Keratinocyte (primary cell): ENCODE results near the gene LYZL1. TPM values are rescaled to one million over a fixed set of nuclear protein-coding genes. Genes with fewer than 3 reads are reported as not detected.

Source experiments
- DNase-seq: peaks from one replicate; pipeline ENCODE4 v3.0.0-alpha.2; 2011; ENCODE audit warnings: low read depth, missing footprints, low spot score
- FAIRE-seq: peaks from 2 replicates; lab custom pipeline; 2011; peaks lifted over from hg19 to GRCh38; lab: Jason Lieb, UNC
- H2AFZ ChIP-seq: 2 replicates; pipeline ENCODE4 v1.6.0; 2012; ENCODE audit warnings: low read length, control low read depth, inconsistent platforms; ENCODE audit not compliant: control insufficient read depth
- H3K27ac ChIP-seq: 2 replicates; pipeline ENCODE4 v1.5.1; 2011; ENCODE audit warnings: low read length; ENCODE audit not compliant: control insufficient read depth, insufficient read depth
- H3K27me3 ChIP-seq: 3 replicates; pipeline ENCODE4 v1.6.0; 2011; ENCODE audit warnings: low read length; ENCODE audit not compliant: control insufficient read depth, insufficient read depth; ENCODE audit errors: extremely low read depth
- H3K36me3 ChIP-seq, 2 experiments: 2 replicates in 1 of 2; 3 replicates in 1 of 2; pipeline ENCODE4 v1.5.1; 2011; ENCODE audit warnings: low read length in 2 of 2, mild to moderate bottlenecking in 1 of 2; ENCODE audit not compliant: control insufficient read depth in 2 of 2, insufficient read depth in 2 of 2; ENCODE audit errors: extremely low read depth in 1 of 2
- H3K4me1 ChIP-seq: 3 replicates; pipeline ENCODE4 v1.5.1; 2011; ENCODE audit warnings: low read length; ENCODE audit not compliant: control insufficient read depth, insufficient read depth; ENCODE audit errors: extremely low read depth
- H3K4me2 ChIP-seq: 3 replicates; pipeline ENCODE4 v1.6.0; 2011; ENCODE audit warnings: low read depth, low read length; ENCODE audit not compliant: control insufficient read depth, insufficient read depth; ENCODE audit errors: extremely low read depth
- H3K4me3 ChIP-seq, 3 experiments: fragments of 200-600 bp in 1 of 3; sonication (generic) in 1 of 3; 2 replicates in 2 of 3; 3 replicates in 1 of 3; pipeline ENCODE4 v1.5.1; 2011 to 2016; ENCODE audit warnings: low read length in 3 of 3, mild to moderate bottlenecking in 3 of 3, control low read depth in 2 of 3, inconsistent platforms in 1 of 3, low read depth in 1 of 3, mixed read lengths in 1 of 3, mixed run types in 1 of 3, moderate library complexity in 1 of 3; ENCODE audit not compliant: control insufficient read depth in 2 of 3, insufficient read depth in 2 of 3; ENCODE audit errors: extremely low read depth in 1 of 3
- H3K79me2 ChIP-seq: 2 replicates; pipeline ENCODE4 v1.6.0; 2012; ENCODE audit warnings: low read length; ENCODE audit not compliant: control insufficient read depth, insufficient read depth
- H3K9ac ChIP-seq: 3 replicates; pipeline ENCODE4 v1.6.0; 2011; ENCODE audit warnings: low read length; ENCODE audit not compliant: control insufficient read depth, insufficient read depth; ENCODE audit errors: extremely low read depth
- H3K9me1 ChIP-seq: 3 replicates; pipeline ENCODE4 v1.6.0; 2011; ENCODE audit warnings: low read length; ENCODE audit not compliant: control insufficient read depth, insufficient read depth; ENCODE audit errors: extremely low read depth
- H3K9me3 ChIP-seq: 2 replicates; pipeline ENCODE4 v1.5.1; 2012; ENCODE audit warnings: low read depth, low read length; ENCODE audit not compliant: control insufficient read depth
- H4K20me1 ChIP-seq: 3 replicates; pipeline ENCODE4 v1.6.0; 2011; ENCODE audit warnings: low read length; ENCODE audit not compliant: control insufficient read depth, insufficient read depth; ENCODE audit errors: extremely low read depth
- CTCF ChIP-seq, 3 experiments: IDR thresholded peaks in 1 of 3; conservative IDR thresholded peaks in 1 of 3; optimal IDR thresholded peaks in 1 of 3; 2 replicates in 2 of 3; 3 replicates in 1 of 3; pipeline versions ENCODE3 to v1.5.1; 2011; ENCODE audit warnings: low read length in 3 of 3, mild to moderate bottlenecking in 3 of 3, moderate library complexity in 2 of 3, control low read depth in 1 of 3, inconsistent platforms in 1 of 3; ENCODE audit not compliant: insufficient read depth in 2 of 3; ENCODE audit errors: extremely low read depth in 1 of 3
- EZH2 ChIP-seq: IDR thresholded peaks from one replicate; pipeline ENCODE4 v1.6.1; 2012; ENCODE audit warnings: inconsistent platforms, mild to moderate bottlenecking, low read length, moderate library complexity
- dilution Hi-C: fragments of 300-500 bp; cut with MboI; formaldehyde crosslinking; loops from one replicate; pipeline ENCODE4 v1.7.0; 2020; ENCODE audit warnings: low sequenced_read_pairs; ENCODE audit not compliant: extremely low pct_ligation_motif_present
- polyA plus RNA-seq, 5 experiments: library from polyadenylated mRNA; depleted of rRNA in 3 of 5; stranded (reverse) in 3 of 5; stranded (forward) in 1 of 5; unstranded in 1 of 5; fragments of >200 nt; gene quantifications; 1 replicate in 1 of 5; 2 replicates in 3 of 5; 3 replicates in 1 of 5; pipeline versions ENCODE4 v1.2.1 to v1.2.3, GENCODE V29; 2011 to 2012; ENCODE audit warnings: missing spikeins in 2 of 5, low read depth in 1 of 5, low replicate concordance in 1 of 5

Gene LYZL1
- polyA plus RNA-seq, 1 donor (not counting 4 experiments of a cell fraction or from before 2014, with no cell fraction given): not detected

GRCh38 chr10:29295813-29296212, 6.9 kb downstream of the LYZL1 start:
- TF ChIP-seq CTCF (optimal IDR thresholded peaks at IDR 0.05 in 1 of 3, IDR thresholded peaks at IDR 0.05 in 1 of 3, conservative IDR thresholded peaks at IDR 0.05 in 1 of 3; ENCODE audit: extremely low read depth in 1 of 3, insufficient read depth in 2 of 3, low read length in 3 of 3): no peak
- TF ChIP-seq EZH2: no peak
- H3K9me3 ChIP-seq: no peaks in the 10 kb centered on the region
- DNase-seq (no peak), FAIRE-seq (no peak)
- no peaks in the 10 kb centered on the region for H3K9me1 ChIP-seq
- H3K9ac ChIP-seq: no peak overlapping the region
- no peaks in the 10 kb centered on the region for H3K4me1 ChIP-seq
- no peak overlapping the region for H3K27ac ChIP-seq
- no peaks in the 10 kb centered on the region for H3K27me3 ChIP-seq
- H4K20me1 ChIP-seq: no peaks in the 10 kb centered on the region
- H3K4me2 ChIP-seq: no peak overlapping the region
- no peak overlapping the region for H2AFZ ChIP-seq
- H3K36me3 ChIP-seq: no peaks in the 10 kb centered on the region
- dilution Hi-C loops: no loop called here
- H3K4me3 ChIP-seq: no peak overlapping the region
- no peaks in the 10 kb centered on the region for H3K79me2 ChIP-seq

GRCh38 chr10:29297678-29298077, 8.8 kb downstream of the LYZL1 start:
- H3K9me3 ChIP-seq: no peaks in the 10 kb centered on the region
- no peak for TF ChIP-seq EZH2
- no peak for TF ChIP-seq CTCF (optimal IDR thresholded peaks at IDR 0.05 in 1 of 3, IDR thresholded peaks at IDR 0.05 in 1 of 3, conservative IDR thresholded peaks at IDR 0.05 in 1 of 3; ENCODE audit: extremely low read depth in 1 of 3, insufficient read depth in 2 of 3, low read length in 3 of 3)
- dilution Hi-C loops: no loop called here
- H2AFZ ChIP-seq: no peak overlapping the region
- H3K36me3 ChIP-seq: no peaks in the 10 kb centered on the region
- H3K4me3 ChIP-seq: no peak overlapping the region
- H3K9ac ChIP-seq: no peak overlapping the region
- no peaks in the 10 kb centered on the region for H3K4me1 ChIP-seq
- no peak overlapping the region for H3K27ac ChIP-seq
- no peak for DNase-seq
- H3K4me2 ChIP-seq: no peak overlapping the region
- H3K27me3 ChIP-seq: no peaks in the 10 kb centered on the region
- no peaks in the 10 kb centered on the region for H3K79me2 ChIP-seq
- H4K20me1 ChIP-seq: no peaks in the 10 kb centered on the region
- FAIRE-seq: no peak
- H3K9me1 ChIP-seq: no peaks in the 10 kb centered on the region
